Eye (tissue), 1 donor: ENCODE results near the gene WBP2.
"Not testable (repeated sequence)": the region's sequence is repeated elsewhere in the genome, so short reads cannot be mapped to it uniquely, and the experiment has no call there.

Experiments
- DNase-seq: peaks from one replicate; pipeline ENCODE4 v3.0.0-alpha.2; 2015

The WBP2 gene

DNA sequence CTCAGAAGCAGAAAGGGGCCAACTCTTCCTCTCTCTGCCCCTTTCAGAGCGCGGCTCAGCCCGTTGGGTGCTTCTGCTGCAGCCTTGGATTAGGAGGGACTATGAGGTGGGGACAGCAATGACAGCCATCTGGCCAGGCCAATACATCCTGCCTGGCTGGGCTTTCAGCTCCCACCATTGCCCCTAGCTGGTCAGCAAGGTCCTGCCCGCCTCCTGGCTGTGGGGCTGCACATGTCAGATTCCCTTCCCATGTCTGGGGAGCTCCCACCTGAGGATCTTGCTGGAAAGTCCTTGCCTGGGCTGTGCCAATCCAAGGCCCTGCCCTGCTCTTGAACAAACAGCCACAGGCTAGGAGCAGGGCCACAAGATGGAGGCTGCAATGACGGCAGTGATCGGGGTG lies 33.3 kb upstream of the WBP2 start:
- no peak for DNase-seq

DNA sequence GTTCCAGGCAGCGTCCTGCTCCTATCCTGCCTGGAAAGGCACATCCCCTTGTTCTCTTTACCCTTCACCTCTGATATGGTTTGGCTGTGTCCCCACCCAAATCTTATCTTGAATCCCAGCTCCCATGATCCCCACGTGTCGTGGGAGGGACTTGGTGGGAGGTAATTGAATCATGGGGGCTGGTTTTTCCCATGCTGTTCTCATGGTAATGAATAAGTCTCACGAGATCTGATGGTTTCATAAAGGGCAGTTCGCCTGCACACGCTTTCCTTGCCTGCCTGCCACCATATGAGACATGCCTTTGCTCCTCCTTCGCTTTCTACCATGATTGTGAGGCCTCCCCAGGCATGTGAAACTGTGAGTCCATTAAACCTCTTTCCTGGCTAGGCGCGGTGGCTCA lies 30.7 kb upstream of the WBP2 start:
- DNase-seq = not testable (repeated sequence)

DNA sequence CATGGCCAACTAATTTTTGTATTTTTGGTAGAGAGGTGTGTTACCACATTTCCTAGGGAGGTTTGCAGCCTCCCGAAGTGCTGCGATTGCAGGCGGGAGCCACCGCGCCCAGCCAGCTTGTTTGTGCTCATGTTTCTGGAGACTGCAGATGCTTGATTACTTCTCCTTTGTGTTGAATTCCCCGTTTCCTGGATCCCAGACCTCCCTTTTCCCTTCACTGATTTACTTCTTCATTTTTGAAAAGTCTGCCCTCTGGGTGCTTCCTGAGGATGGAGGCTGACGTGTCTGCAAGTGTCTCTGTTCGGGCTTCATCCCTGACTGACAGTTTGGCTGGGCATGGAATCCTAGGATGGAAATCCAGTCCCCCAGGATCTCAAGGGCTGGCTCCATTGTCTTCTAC lies 30.3 kb upstream of the WBP2 start:
- no peak for DNase-seq

- no peak for DNase-seq
Observed at GRCh38 chr17:75881678-75882454, 26.7 kb upstream of the WBP2 start.

GRCh38 chr17:75880266-75880665 lies 25.1 kb upstream of the WBP2 start:
- DNase-seq = no peak

DNA sequence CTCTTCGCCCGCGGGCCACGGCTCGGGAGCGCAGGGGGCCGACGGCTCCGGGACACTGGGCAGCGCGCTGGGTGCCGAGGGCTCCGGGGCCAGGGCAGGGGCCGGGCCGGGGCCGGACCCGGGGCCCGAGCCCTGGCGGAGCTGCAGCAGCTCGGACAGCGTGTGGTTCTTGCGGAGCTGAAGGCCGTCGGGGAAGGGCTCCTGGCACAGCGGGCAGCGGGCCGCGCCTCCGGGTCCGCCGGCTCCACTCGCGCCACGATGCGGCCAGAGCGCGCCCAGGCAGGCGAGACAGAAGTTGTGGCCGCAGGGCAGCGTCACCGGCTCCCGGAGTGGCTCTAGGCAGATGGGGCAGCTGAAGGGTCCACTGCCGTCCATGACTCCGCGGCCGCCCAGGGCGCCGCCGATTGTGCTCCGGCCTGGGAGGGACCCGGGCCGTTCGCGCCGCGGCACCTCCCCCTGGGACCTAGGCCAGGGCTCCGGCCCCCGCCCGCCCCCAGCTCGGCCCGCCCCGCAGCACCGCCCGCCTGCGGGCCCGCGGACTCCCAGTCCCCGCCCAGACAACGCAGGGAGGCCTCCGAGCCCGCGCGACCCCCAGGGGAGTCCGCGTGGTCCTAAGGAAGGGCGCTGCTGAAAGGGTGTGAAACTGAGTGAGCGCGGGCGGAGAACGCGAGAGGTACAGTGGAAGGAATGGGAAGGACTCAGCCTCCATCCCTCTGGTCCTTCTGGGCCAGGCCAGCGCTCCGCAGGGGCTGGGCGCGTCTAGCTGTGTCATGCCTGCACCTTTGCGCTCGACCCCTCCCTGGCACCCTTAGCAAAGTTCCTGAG lies 23.3 kb upstream of the WBP2 start, which contains the start of gene TRIM47:
Gene TRIM47 (minus strand): TSS at position 408 of the 825 bp plus-strand sequence. CDS start 33 bp downstream, at position 375.
- peak; percentile 66 for DNase-seq

- DNase-seq = peak; percentile 87
Observed at GRCh38 chr17:75877752-75878173, 22.6 kb upstream of the WBP2 start.

DNA sequence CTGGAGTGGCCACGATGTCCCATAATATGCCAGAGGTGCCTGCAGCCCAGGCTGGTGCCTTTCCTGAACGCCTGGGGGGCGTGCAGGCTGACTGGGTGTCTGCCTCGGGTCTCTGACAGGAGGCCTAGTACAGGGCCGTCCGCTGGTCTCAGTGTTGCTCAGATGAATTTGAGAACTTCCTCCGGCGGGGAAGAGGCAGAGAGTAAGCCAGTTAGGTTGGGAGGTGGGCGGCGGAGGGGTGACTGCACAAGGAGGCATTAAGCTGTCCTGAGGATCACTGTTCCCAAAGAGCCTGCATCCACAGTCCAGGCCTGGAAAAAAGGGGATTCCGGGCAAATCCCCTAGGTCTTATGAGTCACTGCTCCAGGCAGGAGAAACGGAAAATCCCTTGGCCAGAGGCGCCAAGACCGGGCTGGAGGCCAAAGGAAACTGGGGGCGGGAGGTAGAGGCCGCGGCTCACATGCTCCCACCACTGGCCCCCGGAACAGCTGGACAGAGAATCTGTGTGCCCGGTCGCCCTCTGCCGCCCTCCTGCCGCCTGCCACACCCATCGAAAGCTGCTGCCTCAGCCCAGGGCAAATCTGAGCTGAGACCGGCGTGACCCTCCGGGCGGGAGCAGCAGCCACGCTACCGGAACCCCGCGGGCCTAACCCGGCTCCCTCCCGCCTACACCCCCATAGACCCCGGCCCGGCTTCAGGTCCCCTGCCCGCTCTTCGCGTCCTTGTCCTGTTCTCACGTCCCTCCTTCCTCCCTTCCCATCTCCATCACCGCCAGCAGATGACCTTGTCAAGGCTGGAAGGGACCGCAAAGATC lies 22.0 kb upstream of the WBP2 start:
- DNase-seq = peak; percentile 73

GRCh38 chr17:75876190-75876937 lies 21.2 kb upstream of the WBP2 start:
- DNase-seq = peak; percentile 32

DNA sequence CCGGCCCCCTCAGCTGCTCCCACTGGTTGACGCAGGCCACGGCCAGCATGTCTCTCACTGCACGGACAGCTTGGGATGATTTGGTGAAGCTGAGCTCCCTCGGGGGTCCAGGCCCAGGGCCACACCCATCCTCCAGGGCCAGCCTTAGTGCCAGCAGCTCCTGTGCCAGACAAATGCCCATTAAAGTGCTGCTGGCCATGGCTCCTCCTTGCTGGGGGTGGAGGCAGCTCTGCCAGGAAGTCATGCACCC lies 20.7 kb upstream of the WBP2 start:
- DNase-seq = no peak

DNA sequence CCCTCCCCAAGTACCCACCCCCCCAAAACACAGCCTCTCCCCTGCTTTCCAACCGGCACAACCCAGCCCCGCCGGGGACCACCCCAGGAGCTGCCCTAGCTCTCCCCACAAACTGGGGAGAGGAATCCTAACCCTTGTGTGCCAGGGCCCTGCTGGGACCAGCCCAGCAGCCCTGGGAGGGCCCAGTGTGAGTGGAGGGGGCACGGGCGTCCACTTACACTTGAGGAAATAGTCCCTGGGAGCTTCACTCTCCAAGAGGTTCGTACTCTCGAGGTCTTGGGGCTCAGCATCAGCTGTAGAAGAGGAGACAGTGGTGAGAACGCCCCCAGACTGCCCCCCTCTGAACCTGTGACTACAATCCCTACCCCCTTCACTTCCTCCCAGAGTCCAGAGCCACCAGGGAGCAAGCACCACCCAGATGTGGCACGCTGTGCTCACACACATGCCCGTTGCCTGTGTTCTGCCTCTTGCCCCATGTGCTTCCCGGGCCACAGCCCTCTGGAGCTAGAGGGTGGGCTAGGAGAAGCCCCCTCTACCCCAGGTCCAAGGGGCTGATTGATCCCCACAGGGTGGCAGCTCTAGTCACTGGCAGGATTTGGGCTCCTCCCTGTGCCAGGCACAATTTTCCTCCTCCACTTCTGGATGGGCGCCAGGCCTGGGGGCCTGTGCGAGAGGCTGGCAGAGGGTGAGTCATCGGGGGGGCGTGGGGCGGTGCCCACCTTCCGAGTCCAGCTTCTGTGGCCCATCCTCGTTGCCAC lies 20.2 kb upstream of the WBP2 start:
- no peak for DNase-seq

GRCh38 chr17:75874323-75875181 lies 19.4 kb upstream of the WBP2 start:
- no peak for DNase-seq

GRCh38 chr17:75873587-75874322 lies 18.6 kb upstream of the WBP2 start:
- no peak for DNase-seq

- peak; percentile 33 for DNase-seq
Observed at GRCh38 chr17:75872434-75873351, 17.6 kb upstream of the WBP2 start.

DNA sequence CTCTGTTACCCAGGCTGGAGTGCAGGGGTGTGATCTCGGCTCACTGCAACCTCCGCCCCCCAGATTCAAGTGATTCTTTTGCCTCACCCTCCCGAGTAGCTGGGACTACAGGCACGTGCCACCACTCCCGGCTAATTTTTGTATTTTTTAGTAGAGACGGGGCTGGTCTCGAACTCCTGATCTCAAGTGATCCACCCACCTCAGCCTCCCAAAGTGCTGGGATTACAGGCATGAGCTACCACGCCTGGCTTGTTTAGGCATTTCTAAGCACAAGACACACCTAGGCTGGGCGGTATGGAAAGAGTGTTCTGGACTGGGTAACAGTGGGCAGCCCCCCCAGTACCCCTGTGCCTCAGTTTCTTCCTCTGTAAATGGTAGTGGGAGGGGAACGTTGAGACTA lies 15.1 kb upstream of the WBP2 start:
- not testable (repeated sequence) for DNase-seq

DNA sequence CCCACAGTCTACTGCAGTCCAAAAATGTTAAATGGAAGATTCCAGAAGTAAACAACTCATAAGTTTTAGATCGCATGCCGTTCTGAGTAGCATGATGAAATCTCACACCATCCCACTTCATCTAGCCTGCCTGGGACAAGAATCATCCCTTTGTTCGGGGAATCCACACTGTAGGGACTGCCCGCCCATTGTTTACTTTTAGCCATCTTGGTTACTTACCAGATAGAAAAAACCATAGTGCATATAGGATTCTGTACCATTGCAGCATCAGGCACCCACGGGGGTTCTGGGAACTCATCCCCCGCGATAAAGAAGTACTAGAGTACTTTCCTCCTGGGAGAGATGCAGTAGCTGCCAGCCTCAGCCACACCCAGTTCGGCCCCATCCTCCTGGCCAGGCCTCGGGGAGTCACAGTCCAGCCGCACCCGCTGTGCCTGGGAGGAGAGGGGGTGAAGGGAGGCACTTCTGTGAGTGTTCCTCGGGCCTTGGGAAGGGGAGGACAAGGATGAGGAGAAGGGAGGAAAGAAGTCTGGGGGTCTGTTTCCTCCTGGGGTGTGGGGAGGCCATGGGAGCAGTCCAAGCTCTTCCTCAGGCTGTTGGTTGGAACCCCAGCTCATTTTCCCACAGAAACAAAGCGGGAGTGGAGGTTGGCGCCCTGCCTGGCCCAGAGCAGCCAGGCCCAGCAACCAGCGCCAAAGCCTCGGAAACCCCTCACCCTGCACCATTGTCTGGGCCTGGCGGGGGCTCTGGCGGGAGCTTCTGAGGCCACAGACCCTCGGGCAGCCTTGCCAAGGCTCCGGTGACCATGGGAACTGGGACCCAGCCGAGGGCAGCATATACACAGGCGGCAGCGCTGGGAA lies 14.4 kb upstream of the WBP2 start:
- peak; percentile 36 for DNase-seq

GRCh38 chr17:75868730-75869281 lies 13.7 kb upstream of the WBP2 start:
- DNase-seq = not testable (repeated sequence)
